SK-N-SH (cell line): ENCODE data around the gene SIX2.

Source experiments
- FOXJ3 ChIP-seq: sonication (generic); formaldehyde crosslinking; IDR thresholded peaks from 2 replicates; pipeline ENCODE4 v1.5.1; 2020; ENCODE audit warnings: mild to moderate bottlenecking, missing genetic modification reagents
- GATA2 ChIP-seq: sonication (generic); formaldehyde crosslinking; IDR thresholded peaks from 2 replicates; pipeline ENCODE4 v1.5.0; 2020; ENCODE audit warnings: mild to moderate bottlenecking, missing genetic modification reagents
- MAX ChIP-seq: IDR thresholded peaks from 2 replicates; pipeline ENCODE4 v1.4.0; 2012; ENCODE audit warnings: low read depth
- MEF2A ChIP-seq: IDR thresholded peaks from 2 replicates; pipeline ENCODE4 v1.4.0; 2012; ENCODE audit warnings: low read depth, borderline replicate concordance
- POLR2AphosphoS5 ChIP-seq: IDR thresholded peaks from 2 replicates; pipeline ENCODE4 v1.6.1; 2012; ENCODE audit warnings: low read depth, low read length
- RAD21 ChIP-seq: IDR thresholded peaks from 2 replicates; pipeline ENCODE4 v1.6.1; 2012; ENCODE audit warnings: mild to moderate bottlenecking, low read length
- REST ChIP-seq: IDR thresholded peaks from 2 replicates; pipeline ENCODE4 v1.6.1; 2012; ENCODE audit warnings: mild to moderate bottlenecking, low read depth, low read length, moderate library complexity
- SIN3A ChIP-seq: IDR thresholded peaks from 2 replicates; pipeline ENCODE4 v1.6.1; 2012; ENCODE audit warnings: low read depth, mild to moderate bottlenecking, low read length, moderate library complexity, borderline replicate concordance
- USF1 ChIP-seq: IDR thresholded peaks from 2 replicates; pipeline ENCODE4 v1.4.0; 2012; ENCODE audit warnings: low read depth, borderline replicate concordance
- YY1 ChIP-seq: IDR thresholded peaks from 2 replicates; pipeline ENCODE4 v1.4.0; 2012; ENCODE audit warnings: low read depth, mild to moderate bottlenecking
- ZBTB33 ChIP-seq: IDR thresholded peaks from 2 replicates; pipeline ENCODE4 v1.4.0; 2012; ENCODE audit warnings: low read depth, borderline replicate concordance
- TF ChIP-seq, protein P1 (sequence below): fragments of 200-600 bp; sonication (generic); IDR thresholded peaks from 2 replicates; pipeline ENCODE4 v1.6.1; 2017; ENCODE audit warnings: antibody characterized with exemption, mild to moderate bottlenecking, moderate library complexity

DNA sequence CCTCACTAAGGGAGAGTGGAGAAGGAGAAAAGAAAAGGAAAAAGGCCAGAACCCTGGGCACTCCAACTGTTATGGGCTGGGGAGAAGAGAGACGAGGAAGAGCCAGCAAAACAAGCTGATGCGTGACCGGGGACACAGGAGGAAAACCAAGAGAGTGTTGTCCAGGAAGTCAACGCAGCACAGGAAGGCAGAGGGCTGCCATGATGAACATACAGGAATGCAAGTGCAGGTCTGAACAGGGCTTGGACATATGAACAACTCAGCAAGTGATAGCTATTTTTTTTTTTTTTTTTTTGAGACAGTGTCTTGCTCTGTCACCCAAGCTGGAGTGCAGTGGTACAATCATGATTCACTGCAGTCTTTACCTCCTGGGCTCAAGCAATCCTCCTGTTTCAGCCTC, 39.3 kb downstream of the SIX2 start:
- TF ChIP-seq, protein P1, sequence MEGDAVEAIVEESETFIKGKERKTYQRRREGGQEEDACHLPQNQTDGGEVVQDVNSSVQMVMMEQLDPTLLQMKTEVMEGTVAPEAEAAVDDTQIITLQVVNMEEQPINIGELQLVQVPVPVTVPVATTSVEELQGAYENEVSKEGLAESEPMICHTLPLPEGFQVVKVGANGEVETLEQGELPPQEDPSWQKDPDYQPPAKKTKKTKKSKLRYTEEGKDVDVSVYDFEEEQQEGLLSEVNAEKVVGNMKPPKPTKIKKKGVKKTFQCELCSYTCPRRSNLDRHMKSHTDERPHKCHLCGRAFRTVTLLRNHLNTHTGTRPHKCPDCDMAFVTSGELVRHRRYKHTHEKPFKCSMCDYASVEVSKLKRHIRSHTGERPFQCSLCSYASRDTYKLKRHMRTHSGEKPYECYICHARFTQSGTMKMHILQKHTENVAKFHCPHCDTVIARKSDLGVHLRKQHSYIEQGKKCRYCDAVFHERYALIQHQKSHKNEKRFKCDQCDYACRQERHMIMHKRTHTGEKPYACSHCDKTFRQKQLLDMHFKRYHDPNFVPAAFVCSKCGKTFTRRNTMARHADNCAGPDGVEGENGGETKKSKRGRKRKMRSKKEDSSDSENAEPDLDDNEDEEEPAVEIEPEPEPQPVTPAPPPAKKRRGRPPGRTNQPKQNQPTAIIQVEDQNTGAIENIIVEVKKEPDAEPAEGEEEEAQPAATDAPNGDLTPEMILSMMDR = no peak
- no peak for TF ChIP-seq FOXJ3
- no peak for TF ChIP-seq RAD21
- TF ChIP-seq MEF2A = no peak
- no peak for TF ChIP-seq ZBTB33
- TF ChIP-seq USF1 = no peak
- TF ChIP-seq POLR2AphosphoS5 = no peak
- TF ChIP-seq SIN3A = no peak
- TF ChIP-seq REST = no peak
- TF ChIP-seq MAX = no peak
- TF ChIP-seq GATA2 (CRISPR knock-in tag) = no peak
- no peak for TF ChIP-seq YY1
